ENCODE results near the gene PRICKLE3. TPM values are rescaled to one million over a fixed set of nuclear protein-coding genes. Genes with fewer than 3 reads are reported as not detected.

The PRICKLE3 gene
- total and polyA plus RNA-seq, 2 of the 4 experiments (the other 2 are of a cell fraction): 3.4 to 6.4 TPM

GRCh38 chrX:49208399-49208798, 22.2 kb upstream of the PRICKLE3 start:
- no peak overlapping the region for H3K27ac ChIP-seq (ENCODE audit: insufficient read depth, low read length)
- no peak overlapping the region for H4K91ac ChIP-seq (ENCODE audit: insufficient read depth, low read depth, low read length)
- H3K4me1 ChIP-seq (ENCODE audit: control insufficient read depth, insufficient read depth, low read length): no peaks in the 10 kb centered on the region
- no peak overlapping the region for H2BK5ac ChIP-seq (ENCODE audit: low read depth, low read length, poor library complexity, severe bottlenecking)
- H3K18ac ChIP-seq (ENCODE audit: low read depth, low read length): no peak overlapping the region
- H3K23ac ChIP-seq (ENCODE audit: low read depth, low read length): no peak overlapping the region
- H2AK5ac ChIP-seq (ENCODE audit: low read depth, low read length): no peak overlapping the region
- no peak overlapping the region for H2BK15ac ChIP-seq (ENCODE audit: low read depth, low read length)
- intact Hi-C loops (cut with micrococcal nuclease): no loop called here
- H2AK9ac ChIP-seq (replicated peaks; ENCODE audit: low read depth, low read length, poor library complexity): no peak overlapping the region
- POLR2A ChIA-PET (ENCODE audit: unreplicated experiment): no interaction called here
- no peaks in the 10 kb centered on the region for H4K20me1 ChIP-seq (ENCODE audit: insufficient read depth, low read length)
- H3K4ac ChIP-seq (ENCODE audit: low read depth, low read length): no peak overlapping the region
- dilution Hi-C loops (cut with HindIII; ENCODE audit: low sequenced_read_pairs, unreplicated experiment): no loop called here
- in situ Hi-C loops (cut with MboI; ENCODE audit: low sequenced_read_pairs): no loop called here
- no peak overlapping the region for H3K9ac ChIP-seq (ENCODE audit: low read depth, low read length)
- H2BK20ac ChIP-seq (ENCODE audit: low read depth, low read length): no peak overlapping the region
- WGBS, 2 experiments (ENCODE audit: extremely low coverage in 2 of 2, insufficient read length in 1 of 2): no CpG with 5 or more reads among the region's 5 CpGs
- no peak overlapping the region for H4K5ac ChIP-seq (ENCODE audit: low read depth, low read length)
- no peak overlapping the region for H2AFZ ChIP-seq (replicated peaks; ENCODE audit: low read length, poor library complexity)
- no peak for ATAC-seq (ENCODE audit: low read depth)
- no peak overlapping the region for H3K4me2 ChIP-seq (ENCODE audit: low read depth, low read length)
- peaks cover 13% of the 10 kb centered on the region for H3K27me3 ChIP-seq (ENCODE audit: control insufficient read depth, insufficient read depth, low read length)
- H3K36me3 ChIP-seq (ENCODE audit: control insufficient read depth, insufficient read depth, low read length): no peaks in the 10 kb centered on the region
- no peaks in the 10 kb centered on the region; the same call in 1 of the 2 replicates for H3K9me3 ChIP-seq (ENCODE audit: control insufficient read depth, insufficient read depth, low read length)
- H3K79me1 ChIP-seq (ENCODE audit: low read depth in 1 of 2, low read length in 2 of 2): no peaks in the 10 kb centered on the region
- TF ChIP-seq MAFK (IDR thresholded peaks at IDR 0.05; ENCODE audit: low read depth, low read length): no peak
- no peak for TF ChIP-seq CEBPB (IDR thresholded peaks at IDR 0.05; ENCODE audit: low read depth, low read length)
- no peak for TF ChIP-seq NFE2L2 (IDR thresholded peaks at IDR 0.05; ENCODE audit: low read depth, low read length)
- no peak for TF ChIP-seq SMC3 (IDR thresholded peaks at IDR 0.05; ENCODE audit: low read depth, low read length)
- no peak overlapping the region for H2BK120ac ChIP-seq (ENCODE audit: low read depth, low read length)
- BruUV-seq (replicated peaks): no TSS peak
- no peak for DNase-seq
- no peak overlapping the region for H3K14ac ChIP-seq (replicated peaks; ENCODE audit: low read depth, low read length)
- H3K56ac ChIP-seq (ENCODE audit: extremely low read depth, insufficient read depth, low read length): no peak overlapping the region
- no peak overlapping the region for H3K4me3 ChIP-seq (ENCODE audit: insufficient read depth, low read depth, low read length)
- no peak overlapping the region for H4K8ac ChIP-seq (ENCODE audit: low read depth in 2 of 2, low read length in 2 of 2)
- H3K9me1 ChIP-seq (ENCODE audit: insufficient read depth, low read length): no peaks in the 10 kb centered on the region
- CTCF ChIA-PET: interaction anchor here (0.6 kb wide), 1 partner anchor 76 kb away, joined by 4 read pairs; no protein-coding TSS in a partner anchor
